HEK293 (cell line): Measurements from ENCODE around the gene MRPL46.

ENCODE experiments used
- CTCF ChIA-PET: fragments of 350-600 bp; formaldehyde crosslinking; extraction: SDS; loops from one replicate; lab custom pipeline; 2021; ENCODE audit warnings: antibody characterized with exemption; lab: Yijun Ruan, JAX
- POLR2A ChIA-PET: fragments of 300-600 bp; formaldehyde crosslinking; extraction: SDS; loops from one replicate; lab custom pipeline; 2020; ENCODE audit warnings: antibody characterized with exemption, inconsistent platforms; lab: Yijun Ruan, JAX
- H3K27ac ChIP-seq: fragments of 200-500 bp; sonication (Bioruptor generic); 2 replicates; pipeline ENCODE4 v1.5.1; 2014; ENCODE audit warnings: low read depth, low read length, control low read depth, inconsistent platforms; ENCODE audit errors: extremely low read depth
- H3K36me3 ChIP-seq, 2 experiments: fragments of 200-500 bp in 1 of 2; sonication (Bioruptor generic) in 1 of 2; 1 replicate in 1 of 2; 2 replicates in 1 of 2; pipeline ENCODE4 v1.5.1; 2014 to 2017; ENCODE audit warnings: inconsistent platforms in 2 of 2, low read length in 2 of 2; ENCODE audit not compliant: control insufficient read depth in 2 of 2, insufficient read depth in 1 of 2
- H3K4me1 ChIP-seq: fragments of 200-500 bp; sonication (Bioruptor generic); 2 replicates; pipeline ENCODE4 v1.5.1; 2014; ENCODE audit warnings: mild to moderate bottlenecking, low read length, inconsistent platforms; ENCODE audit not compliant: control insufficient read depth, insufficient read depth
- H3K4me3 ChIP-seq: 2 replicates; pipeline ENCODE4 v1.5.1; 2011; ENCODE audit warnings: low read depth, mild to moderate bottlenecking, control low read depth, low read length, moderate library complexity
- H3K9me3 ChIP-seq: fragments of 200-500 bp; sonication (Bioruptor generic); 2 replicates; pipeline ENCODE4 v1.5.1; 2014; ENCODE audit warnings: low read depth, low read length, inconsistent platforms; ENCODE audit not compliant: control insufficient read depth, insufficient read depth
- EGR2 ChIP-seq: fragments of 450-650 bp; formaldehyde crosslinking; IDR thresholded peaks from 2 replicates; pipeline ENCODE4 v1.5.1; 2016; ENCODE audit warnings: low read depth, missing biosample characterization, missing genetic modification characterization
- FEZF1 ChIP-seq: fragments of 450-650 bp; formaldehyde crosslinking; IDR thresholded peaks from 2 replicates; pipeline ENCODE4 v1.5.1; 2016; ENCODE audit warnings: missing biosample characterization, missing genetic modification characterization
- KLF9 ChIP-seq: fragments of 450-650 bp; formaldehyde crosslinking; IDR thresholded peaks from 2 replicates; pipeline ENCODE4 v1.5.1; 2016; ENCODE audit warnings: missing biosample characterization, missing genetic modification characterization, low read depth
- OVOL3 ChIP-seq: fragments of 450-650 bp; formaldehyde crosslinking; IDR thresholded peaks from 2 replicates; pipeline ENCODE4 v1.5.1; 2016; ENCODE audit warnings: missing biosample characterization, missing genetic modification characterization
- PRDM1 ChIP-seq: fragments of 450-650 bp; formaldehyde crosslinking; IDR thresholded peaks from 2 replicates; pipeline ENCODE4; 2016; ENCODE audit warnings: missing biosample characterization, missing genetic modification characterization
- SCRT2 ChIP-seq: fragments of 450-650 bp; formaldehyde crosslinking; IDR thresholded peaks from 2 replicates; pipeline ENCODE4 v1.5.1; 2016; ENCODE audit warnings: missing biosample characterization, missing genetic modification characterization
- ZNF138 ChIP-seq: fragments of 450-650 bp; formaldehyde crosslinking; IDR thresholded peaks from 2 replicates; pipeline ENCODE4 v1.5.1; 2016; ENCODE audit warnings: missing biosample characterization, missing genetic modification characterization, borderline replicate concordance
- ZNF175 ChIP-seq: fragments of 450-650 bp; formaldehyde crosslinking; IDR thresholded peaks from 2 replicates; pipeline ENCODE4 v1.5.1; 2016; ENCODE audit warnings: missing biosample characterization, missing genetic modification characterization
- ZNF324 ChIP-seq: fragments of 450-650 bp; formaldehyde crosslinking; IDR thresholded peaks from 2 replicates; pipeline ENCODE4 v1.5.1; 2016; ENCODE audit warnings: missing biosample characterization, missing genetic modification characterization
- ZNF37A ChIP-seq: fragments of 450-650 bp; IDR thresholded peaks from 2 replicates; pipeline ENCODE4 v1.5.1; 2018; ENCODE audit warnings: missing biosample characterization, missing genetic modification characterization
- ZNF404 ChIP-seq: fragments of 450-650 bp; formaldehyde crosslinking; IDR thresholded peaks from 2 replicates; pipeline ENCODE4 v1.5.1; 2017; ENCODE audit warnings: missing biosample characterization, missing genetic modification characterization
- ZNF426 ChIP-seq: fragments of 450-650 bp; formaldehyde crosslinking; IDR thresholded peaks from 2 replicates; pipeline ENCODE4 v1.5.1; 2017; ENCODE audit warnings: missing biosample characterization, missing genetic modification characterization, mild to moderate bottlenecking, inconsistent platforms, moderate library complexity
- ZNF510 ChIP-seq: fragments of 450-650 bp; formaldehyde crosslinking; IDR thresholded peaks from 2 replicates; pipeline ENCODE4 v1.5.1; 2018; ENCODE audit warnings: mild to moderate bottlenecking, missing genetic modification characterization, missing biosample characterization; ENCODE audit not compliant: insufficient replicate concordance
- ZNF544 ChIP-seq: fragments of 450-650 bp; formaldehyde crosslinking; IDR thresholded peaks from 2 replicates; pipeline ENCODE4 v1.5.0; 2017; ENCODE audit warnings: missing biosample characterization, missing genetic modification characterization
- ZNF76 ChIP-seq: fragments of 450-650 bp; formaldehyde crosslinking; IDR thresholded peaks from 2 replicates; pipeline ENCODE4; 2016; ENCODE audit warnings: low read depth, missing biosample characterization, missing genetic modification characterization, borderline replicate concordance
- ZNF768 ChIP-seq: fragments of 450-650 bp; formaldehyde crosslinking; IDR thresholded peaks from 2 replicates; pipeline ENCODE4 v1.5.1; 2018; ENCODE audit warnings: missing biosample characterization, mild to moderate bottlenecking, missing genetic modification characterization
- TF ChIP-seq, protein P1 (sequence below): fragments of 450-650 bp; formaldehyde crosslinking; IDR thresholded peaks from 2 replicates; pipeline ENCODE4 v1.5.1; 2016; ENCODE audit warnings: missing biosample characterization, missing genetic modification characterization
- TF ChIP-seq, protein P2 (sequence below): fragments of 450-650 bp; IDR thresholded peaks from 2 replicates; pipeline ENCODE4 v1.5.1; 2018; ENCODE audit warnings: missing biosample characterization, missing genetic modification characterization
- TF ChIP-seq, protein P3 (sequence below): fragments of 450-650 bp; formaldehyde crosslinking; IDR thresholded peaks from 2 replicates; pipeline ENCODE4 v1.5.1; 2016; ENCODE audit warnings: missing biosample characterization, missing genetic modification characterization
- TF ChIP-seq, protein P4 (sequence below): fragments of 450-650 bp; formaldehyde crosslinking; IDR thresholded peaks from 2 replicates; pipeline ENCODE4 v1.5.1; 2016; ENCODE audit warnings: missing biosample characterization, missing genetic modification characterization
- TF ChIP-seq, protein P5 (sequence below): fragments of 450-650 bp; formaldehyde crosslinking; IDR thresholded peaks from 2 replicates; pipeline ENCODE4 v1.5.1; 2017; ENCODE audit warnings: missing biosample characterization, mild to moderate bottlenecking, missing genetic modification characterization, moderate library complexity

Gene MRPL46

DNA sequence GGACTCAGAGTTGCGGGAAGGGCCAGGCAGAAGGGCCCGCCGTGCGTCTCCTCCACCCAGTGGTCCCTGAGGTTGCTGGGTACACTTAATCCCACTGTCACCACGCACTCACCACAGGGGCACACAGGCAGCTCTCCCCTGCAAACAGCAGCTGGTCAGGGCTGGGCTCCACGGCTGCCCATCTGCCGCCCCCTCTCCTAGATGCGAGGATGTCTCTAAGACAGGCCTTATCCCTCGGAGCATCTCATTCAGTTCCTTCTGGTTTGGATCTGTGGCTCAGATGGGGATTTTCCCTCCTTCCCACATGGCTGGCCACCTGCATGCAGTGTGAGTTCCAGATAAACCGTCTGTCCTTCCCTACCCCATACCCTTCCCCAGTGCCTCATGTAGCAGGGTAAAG lies 26.7 kb upstream of the MRPL46 start (continued):
- TF ChIP-seq, protein P1, sequence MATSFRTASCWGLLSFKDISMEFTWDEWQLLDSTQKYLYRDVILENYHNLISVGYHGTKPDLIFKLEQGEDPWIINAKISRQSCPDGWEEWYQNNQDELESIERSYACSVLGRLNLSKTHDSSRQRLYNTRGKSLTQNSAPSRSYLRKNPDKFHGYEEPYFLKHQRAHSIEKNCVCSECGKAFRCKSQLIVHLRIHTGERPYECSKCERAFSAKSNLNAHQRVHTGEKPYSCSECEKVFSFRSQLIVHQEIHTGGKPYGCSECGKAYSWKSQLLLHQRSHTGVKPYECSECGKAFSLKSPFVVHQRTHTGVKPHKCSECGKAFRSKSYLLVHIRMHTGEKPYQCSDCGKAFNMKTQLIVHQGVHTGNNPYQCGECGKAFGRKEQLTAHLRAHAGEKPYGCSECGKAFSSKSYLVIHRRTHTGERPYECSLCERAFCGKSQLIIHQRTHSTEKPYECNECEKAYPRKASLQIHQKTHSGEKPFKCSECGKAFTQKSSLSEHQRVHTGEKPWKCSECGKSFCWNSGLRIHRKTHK (tag by site-specific recombination) = no peak
- TF ChIP-seq ZNF138 (tag by site-specific recombination) (no peak), ZNF76 (no peak)

DNA sequence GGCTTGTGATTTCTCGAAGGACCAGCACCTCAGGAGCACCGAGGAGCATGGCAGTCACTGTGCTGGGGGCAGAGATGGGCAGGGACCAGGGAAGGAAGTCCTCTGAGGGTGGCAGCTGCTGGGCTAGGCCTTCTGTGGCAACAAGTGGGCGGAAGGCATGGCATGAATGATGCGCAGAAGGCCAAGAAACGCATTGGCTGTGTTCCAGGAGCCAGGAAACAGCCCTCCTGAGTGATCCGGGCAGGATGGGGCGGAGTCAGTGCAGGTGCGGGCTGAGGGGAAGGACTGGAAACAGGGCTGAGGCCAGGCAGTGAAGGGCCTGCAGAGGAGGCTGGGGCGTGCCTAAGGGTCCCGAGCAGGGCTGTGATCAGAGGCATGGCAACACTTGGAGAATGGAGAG lies 24.0 kb upstream of the MRPL46 start:
- Histone ChIP-seq H3K4me3 (no peak overlapping the region), H3K27ac (no peak overlapping the region), H3K36me3 (peaks cover 0 to 2% of the 10 kb centered on the region in 2 experiments; a peak in 1 of 3 replicates), H3K9me3 (no peaks in the 10 kb centered on the region), H3K4me1 (no peaks in the 10 kb centered on the region)
- ChIA-PET CTCF (no interaction called here), POLR2A (no interaction called here)
- TF ChIP-seq ZNF768 (no peak), SCRT2 (peak; percentile 81)
- TF ChIP-seq, protein P2, sequence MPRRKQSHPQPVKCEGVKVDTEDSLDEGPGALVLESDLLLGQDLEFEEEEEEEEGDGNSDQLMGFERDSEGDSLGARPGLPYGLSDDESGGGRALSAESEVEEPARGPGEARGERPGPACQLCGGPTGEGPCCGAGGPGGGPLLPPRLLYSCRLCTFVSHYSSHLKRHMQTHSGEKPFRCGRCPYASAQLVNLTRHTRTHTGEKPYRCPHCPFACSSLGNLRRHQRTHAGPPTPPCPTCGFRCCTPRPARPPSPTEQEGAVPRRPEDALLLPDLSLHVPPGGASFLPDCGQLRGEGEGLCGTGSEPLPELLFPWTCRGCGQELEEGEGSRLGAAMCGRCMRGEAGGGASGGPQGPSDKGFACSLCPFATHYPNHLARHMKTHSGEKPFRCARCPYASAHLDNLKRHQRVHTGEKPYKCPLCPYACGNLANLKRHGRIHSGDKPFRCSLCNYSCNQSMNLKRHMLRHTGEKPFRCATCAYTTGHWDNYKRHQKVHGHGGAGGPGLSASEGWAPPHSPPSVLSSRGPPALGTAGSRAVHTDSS = no peak

DNA sequence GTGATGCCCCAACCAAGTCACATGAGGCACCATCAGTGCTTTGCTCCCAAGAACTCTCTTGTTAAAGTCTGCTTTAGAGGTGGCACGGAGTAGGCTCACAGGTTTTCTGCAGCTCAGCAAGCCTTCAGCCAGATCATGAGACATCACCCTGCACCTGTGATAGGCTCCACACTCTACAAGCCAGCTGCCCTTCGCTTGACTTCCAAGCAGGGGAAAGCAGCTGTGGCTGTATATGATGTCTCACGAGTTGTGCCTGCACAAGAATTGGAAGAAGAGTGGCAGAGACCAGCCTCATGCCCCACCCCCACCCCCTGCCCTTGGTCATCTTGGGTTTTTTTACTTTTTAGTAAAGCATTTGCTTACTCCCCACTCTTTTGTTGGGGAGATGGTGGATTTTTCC lies 22.8 kb upstream of the MRPL46 start:
- Histone ChIP-seq H3K27ac (no peak overlapping the region), H3K4me1 (no peaks in the 10 kb centered on the region), H3K36me3 (no peaks in the 10 kb centered on the region), H3K4me3 (no peak overlapping the region), H3K9me3 (no peaks in the 10 kb centered on the region)
- ChIA-PET CTCF (interaction anchor here (1.5 to 2.1 kb wide), 2 partner anchors 125 to 132 kb away, joined by 5 to 10 read pairs; no protein-coding TSS in a partner anchor), POLR2A (no interaction called here)
- TF ChIP-seq EGR2 (no peak), KLF9 (tag by site-specific recombination) (no peak), ZNF426 (no peak), ZNF510 (no peak), ZNF544 (tag by site-specific recombination) (no peak), OVOL3 (no peak), ZNF175 (no peak), FEZF1 (tag by site-specific recombination) (no peak), PRDM1 (tag by site-specific recombination) (no peak), ZNF404 (tag by site-specific recombination) (no peak), ZNF768 (no peak), ZNF37A (tag by site-specific recombination) (no peak), ZNF324 (tag by site-specific recombination) (no peak)
- TF ChIP-seq, protein P3, sequence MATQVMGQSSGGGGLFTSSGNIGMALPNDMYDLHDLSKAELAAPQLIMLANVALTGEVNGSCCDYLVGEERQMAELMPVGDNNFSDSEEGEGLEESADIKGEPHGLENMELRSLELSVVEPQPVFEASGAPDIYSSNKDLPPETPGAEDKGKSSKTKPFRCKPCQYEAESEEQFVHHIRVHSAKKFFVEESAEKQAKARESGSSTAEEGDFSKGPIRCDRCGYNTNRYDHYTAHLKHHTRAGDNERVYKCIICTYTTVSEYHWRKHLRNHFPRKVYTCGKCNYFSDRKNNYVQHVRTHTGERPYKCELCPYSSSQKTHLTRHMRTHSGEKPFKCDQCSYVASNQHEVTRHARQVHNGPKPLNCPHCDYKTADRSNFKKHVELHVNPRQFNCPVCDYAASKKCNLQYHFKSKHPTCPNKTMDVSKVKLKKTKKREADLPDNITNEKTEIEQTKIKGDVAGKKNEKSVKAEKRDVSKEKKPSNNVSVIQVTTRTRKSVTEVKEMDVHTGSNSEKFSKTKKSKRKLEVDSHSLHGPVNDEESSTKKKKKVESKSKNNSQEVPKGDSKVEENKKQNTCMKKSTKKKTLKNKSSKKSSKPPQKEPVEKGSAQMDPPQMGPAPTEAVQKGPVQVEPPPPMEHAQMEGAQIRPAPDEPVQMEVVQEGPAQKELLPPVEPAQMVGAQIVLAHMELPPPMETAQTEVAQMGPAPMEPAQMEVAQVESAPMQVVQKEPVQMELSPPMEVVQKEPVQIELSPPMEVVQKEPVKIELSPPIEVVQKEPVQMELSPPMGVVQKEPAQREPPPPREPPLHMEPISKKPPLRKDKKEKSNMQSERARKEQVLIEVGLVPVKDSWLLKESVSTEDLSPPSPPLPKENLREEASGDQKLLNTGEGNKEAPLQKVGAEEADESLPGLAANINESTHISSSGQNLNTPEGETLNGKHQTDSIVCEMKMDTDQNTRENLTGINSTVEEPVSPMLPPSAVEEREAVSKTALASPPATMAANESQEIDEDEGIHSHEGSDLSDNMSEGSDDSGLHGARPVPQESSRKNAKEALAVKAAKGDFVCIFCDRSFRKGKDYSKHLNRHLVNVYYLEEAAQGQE (tag by site-specific recombination) = no peak
- TF ChIP-seq, protein P4, sequence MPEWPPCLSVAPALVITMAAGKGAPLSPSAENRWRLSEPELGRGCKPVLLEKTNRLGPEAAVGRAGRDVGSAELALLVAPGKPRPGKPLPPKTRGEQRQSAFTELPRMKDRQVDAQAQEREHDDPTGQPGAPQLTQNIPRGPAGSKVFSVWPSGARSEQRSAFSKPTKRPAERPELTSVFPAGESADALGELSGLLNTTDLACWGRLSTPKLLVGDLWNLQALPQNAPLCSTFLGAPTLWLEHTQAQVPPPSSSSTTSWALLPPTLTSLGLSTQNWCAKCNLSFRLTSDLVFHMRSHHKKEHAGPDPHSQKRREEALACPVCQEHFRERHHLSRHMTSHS = no peak
- TF ChIP-seq, protein P5, sequence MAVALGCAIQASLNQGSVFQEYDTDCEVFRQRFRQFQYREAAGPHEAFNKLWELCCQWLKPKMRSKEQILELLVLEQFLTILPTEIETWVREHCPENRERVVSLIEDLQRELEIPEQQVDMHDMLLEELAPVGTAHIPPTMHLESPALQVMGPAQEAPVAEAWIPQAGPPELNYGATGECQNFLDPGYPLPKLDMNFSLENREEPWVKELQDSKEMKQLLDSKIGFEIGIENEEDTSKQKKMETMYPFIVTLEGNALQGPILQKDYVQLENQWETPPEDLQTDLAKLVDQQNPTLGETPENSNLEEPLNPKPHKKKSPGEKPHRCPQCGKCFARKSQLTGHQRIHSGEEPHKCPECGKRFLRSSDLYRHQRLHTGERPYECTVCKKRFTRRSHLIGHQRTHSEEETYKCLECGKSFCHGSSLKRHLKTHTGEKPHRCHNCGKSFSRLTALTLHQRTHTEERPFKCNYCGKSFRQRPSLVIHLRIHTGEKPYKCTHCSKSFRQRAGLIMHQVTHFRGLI (tag by site-specific recombination) = no peak
